Posterior vena cava (tissue), 2 donors: Measurements from ENCODE around the gene RAD9B. TPM values are rescaled to one million over a fixed set of nuclear protein-coding genes. Genes with fewer than 3 reads are reported as not detected.
"Not testable (repeated sequence)": the region's sequence is repeated elsewhere in the genome, so short reads cannot be mapped to it uniquely, and the experiment has no call there.

Experiments
- DNase-seq: peaks from one replicate; pipeline ENCODE4 v3.0.0-alpha.2; 2020; ENCODE audit warnings: low spot score
- intact Hi-C, 2 donors: fragments of 100-400 bp; cut with DNase I; formaldehyde crosslinking; loops; one replicate each; pipeline versions ENCODE4 v1.14.1 to v1.14.2; 2022 to 2023
- total RNA-seq, 2 donors: library from RNA; stranded (reverse); fragmentation: NEBNext Ultra II Directional; extraction: Animal tissue kit (Norgen Biotek cat#: 25700); gene quantifications; one replicate each; pipeline ENCODE4 v1.2.1, GENCODE V29; 2021
- donor health status: DM: yes; HTN: yes; CAD: no.
- donor health status: DM: yes; HTN: yes; CAD: no.

Gene RAD9B
- total RNA-seq, 2 donors from 2014 or later = 1.3 to 3.0 TPM

DNA sequence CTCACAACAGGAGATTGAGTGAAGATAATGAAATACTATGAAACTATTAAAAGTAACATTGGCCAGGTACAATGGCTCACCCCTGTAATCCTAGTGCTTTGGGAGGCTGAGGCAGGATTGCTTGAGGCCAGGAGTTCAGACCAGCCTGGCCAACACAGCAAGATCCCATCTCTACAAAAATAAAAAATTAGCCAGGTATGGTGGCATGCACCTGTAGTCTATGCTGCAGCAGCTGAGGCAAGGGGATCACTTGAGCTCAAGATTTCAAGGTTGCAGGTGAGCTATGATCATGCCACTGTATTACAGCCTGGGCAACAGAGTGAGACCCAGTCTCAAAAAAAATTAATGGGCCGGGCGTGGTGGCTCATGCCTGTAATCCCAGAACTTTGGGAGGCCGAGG, 14.9 kb downstream of the RAD9B start:
- intact Hi-C loops = no loop called here

DNA sequence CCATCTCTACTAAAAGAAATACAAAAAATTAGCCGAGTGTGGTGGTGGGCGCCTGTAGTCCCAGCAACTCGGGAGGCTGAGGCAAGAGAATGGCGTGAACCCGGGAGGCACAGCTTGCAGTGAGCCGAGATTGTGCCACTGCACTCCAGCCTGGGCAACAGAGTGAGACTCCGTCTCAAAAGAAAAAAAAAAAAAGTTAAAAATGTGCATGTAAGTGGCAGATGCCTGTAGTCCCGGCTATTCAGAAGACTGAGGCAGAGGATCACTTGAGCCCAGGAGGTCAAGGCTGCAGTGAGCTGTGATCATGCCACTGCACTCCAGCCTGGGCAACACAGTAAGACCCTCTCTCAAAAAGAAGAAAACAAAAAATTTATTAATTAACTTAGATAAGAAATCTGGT, 15.9 kb downstream of the RAD9B start:
- intact Hi-C loops, DNase-seq: not testable (repeated sequence)

More for the DNA sequence above, 14.9 kb downstream of the RAD9B start:
- no peak for DNase-seq

DNA sequence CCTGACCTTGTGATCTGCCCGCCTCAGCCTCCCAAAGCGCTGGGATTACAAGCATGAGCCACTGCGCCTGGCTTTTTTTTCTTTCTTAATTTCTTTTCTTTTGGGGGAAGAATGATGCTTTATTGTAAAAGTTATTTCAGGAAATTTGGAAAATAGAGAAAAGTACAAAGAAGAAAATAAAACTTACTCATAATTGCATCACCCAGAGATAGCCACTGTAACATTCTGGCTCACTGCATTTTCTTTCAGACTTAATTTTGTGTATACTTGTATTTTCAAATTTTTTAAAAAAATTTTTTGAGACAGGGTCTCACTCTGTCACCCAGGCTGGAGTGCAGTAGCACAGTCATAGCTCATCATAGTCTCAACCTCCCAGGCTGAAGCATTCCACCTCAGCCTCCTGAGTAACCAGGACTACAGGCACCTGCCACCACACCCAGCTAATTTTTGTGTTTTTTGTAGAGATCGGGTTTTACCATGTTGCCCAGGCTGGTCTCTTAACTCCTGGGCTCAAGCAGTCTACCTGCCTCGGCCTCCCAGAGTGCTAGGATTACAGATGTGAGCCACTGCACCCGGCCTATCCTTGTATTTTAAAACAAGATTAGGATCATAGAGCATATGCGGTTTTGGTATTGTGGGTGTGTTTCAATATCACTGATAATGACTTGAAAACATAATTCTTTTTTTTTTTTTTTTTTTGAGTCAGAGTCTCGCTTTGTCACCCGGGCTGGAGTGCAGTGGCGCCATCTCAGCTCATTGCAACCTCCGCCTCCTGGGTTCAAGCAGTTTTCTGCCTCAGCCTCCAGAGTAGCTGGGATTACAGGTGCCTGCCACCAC, 19.0 kb downstream of the RAD9B start:
- DNase-seq = not testable (repeated sequence)
- intact Hi-C loops = loop anchor here in 1 of 2 donors (10.0 kb wide), 1 partner anchor 74 kb away; no protein-coding TSS in a partner anchor

DNA sequence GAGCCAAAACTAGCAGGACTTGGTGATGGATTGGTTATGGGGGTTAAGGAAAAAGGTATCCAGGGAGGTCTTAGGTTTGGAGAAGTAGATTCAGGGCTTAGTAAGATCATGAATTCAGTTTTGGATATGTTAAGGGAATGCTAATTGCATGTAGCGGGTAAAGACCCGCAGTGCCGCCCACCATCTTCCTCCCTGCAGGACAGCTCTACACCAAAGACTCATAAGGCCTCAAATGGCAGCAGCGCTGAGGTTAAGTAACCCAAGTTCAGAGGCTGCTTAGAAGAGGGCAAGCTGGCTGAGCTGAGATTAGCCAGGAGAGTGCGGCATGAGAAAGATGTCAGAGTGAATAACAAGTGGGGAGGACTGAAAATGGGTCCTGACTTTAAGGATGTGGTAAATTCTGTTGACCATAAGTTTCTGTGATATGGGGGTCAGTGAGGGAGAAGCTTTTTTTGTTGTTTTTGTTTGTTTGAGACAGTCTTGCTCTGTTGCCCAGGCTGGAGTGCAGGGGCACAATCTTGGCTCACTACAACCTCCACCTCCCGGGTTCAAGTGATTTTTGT, 26.2 kb downstream of the RAD9B start:
- intact Hi-C loops = loop anchor here in 1 of 2 donors (10.0 kb wide), 1 partner anchor 66 kb away; no protein-coding TSS in a partner anchor
- DNase-seq = no peak

DNA sequence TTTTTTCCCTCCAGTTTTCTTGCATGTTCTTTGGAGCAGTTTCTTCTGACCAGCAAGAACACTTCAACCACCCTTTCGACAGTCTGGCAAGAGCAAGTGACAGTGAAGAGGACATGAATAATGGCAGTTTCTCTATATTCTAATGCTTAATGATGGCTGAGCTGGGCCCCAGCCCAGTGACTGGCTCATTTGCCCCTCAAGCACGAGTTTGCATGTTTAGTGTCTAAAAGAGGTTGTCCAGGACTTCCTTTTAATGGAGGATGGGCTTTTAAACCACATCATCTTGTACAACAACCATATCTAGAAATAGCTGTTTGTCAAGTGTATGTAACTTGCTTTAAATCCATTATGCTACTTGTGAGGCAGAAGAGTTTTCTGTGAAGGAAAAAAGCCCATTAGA, 28.4 kb downstream of the RAD9B start:
- no peak for DNase-seq
- intact Hi-C loops = no loop called here

DNA sequence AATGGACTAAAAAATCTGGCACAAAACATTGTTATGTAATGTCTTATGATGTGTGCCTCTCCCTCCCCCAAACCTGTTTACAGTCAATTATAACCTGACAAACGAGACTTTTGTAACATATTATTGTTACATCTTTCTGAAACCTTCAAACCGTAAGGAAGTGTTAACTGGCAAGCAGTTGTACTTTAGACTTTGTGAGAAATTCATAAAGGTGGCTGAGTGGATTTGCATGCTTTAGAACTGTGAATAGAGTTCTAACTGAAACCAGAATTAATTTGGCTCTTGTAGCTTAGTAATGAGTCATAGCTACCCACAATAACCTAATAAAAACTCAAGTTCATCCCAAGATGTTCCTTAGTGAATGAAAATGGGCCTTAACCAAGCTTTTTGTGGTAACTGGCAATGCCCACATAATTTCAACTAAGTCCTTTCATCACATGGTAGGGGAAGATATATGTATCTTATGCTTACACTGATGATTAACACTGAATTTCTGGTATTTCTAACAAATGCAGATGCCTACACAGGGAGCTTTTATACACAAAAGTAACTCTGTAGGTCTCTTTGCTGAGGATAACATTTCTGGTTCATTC, 29.7 kb downstream of the RAD9B start:
- intact Hi-C loops = no loop called here
- DNase-seq = no peak

DNA sequence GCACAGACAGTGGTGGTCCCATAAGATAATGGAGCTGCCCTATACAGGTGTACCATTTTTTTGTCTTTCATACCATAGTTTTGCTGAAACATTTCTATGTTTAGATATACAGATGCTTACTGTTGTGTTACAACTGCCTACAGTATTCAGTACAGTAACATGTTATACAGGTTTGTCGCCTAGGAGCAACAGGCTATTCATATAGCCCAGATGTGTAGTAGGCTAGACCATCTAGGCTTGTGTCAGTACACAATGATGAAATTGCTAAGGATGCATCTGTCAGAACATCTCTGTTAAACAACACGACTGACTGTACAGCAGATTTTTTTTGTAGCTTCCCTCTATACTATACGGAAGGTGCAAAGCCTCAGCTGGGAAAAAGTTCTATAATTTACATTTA, 30.5 kb downstream of the RAD9B start:
- intact Hi-C loops = no loop called here
- no peak for DNase-seq

DNA sequence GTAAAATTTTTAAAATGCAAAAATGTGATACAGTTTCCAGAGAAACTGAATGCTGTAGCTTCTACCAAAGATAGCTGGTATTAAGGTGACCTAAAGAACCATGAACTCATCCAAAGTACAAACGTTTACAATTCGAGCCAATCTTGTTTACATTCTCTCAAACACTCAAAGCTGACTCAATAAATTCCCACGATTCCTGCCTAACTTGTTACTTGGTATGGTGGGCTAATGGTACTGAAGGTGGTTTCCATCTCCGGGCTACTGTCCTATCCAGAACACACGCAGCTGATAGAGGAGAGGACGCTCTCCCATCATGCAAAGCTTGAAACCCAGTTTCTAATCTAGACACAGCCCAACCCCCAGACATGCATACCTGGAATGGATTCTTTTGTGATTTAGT, 31.5 kb downstream of the RAD9B start:
- intact Hi-C loops = no loop called here
- no peak for DNase-seq

DNA sequence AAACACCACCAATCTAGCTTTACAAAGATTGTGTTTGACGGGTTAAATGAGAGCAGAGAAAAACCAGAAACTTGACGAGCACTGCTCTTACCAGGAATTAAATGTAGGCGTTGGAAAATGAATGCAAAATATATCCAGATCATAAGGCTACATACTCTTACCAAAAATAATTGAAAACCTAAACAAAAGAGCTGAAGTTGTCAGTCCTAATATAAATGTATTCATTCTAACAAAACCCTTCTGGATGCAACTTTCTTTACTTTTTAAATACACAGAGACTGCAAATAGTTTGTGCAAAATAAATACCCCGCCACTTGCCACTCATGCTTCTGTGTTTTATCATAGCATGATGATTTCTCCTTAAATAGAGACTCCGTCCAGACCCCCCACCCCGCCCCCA, 32.7 kb downstream of the RAD9B start:
- DNase-seq = no peak
- intact Hi-C loops = no loop called here

DNA sequence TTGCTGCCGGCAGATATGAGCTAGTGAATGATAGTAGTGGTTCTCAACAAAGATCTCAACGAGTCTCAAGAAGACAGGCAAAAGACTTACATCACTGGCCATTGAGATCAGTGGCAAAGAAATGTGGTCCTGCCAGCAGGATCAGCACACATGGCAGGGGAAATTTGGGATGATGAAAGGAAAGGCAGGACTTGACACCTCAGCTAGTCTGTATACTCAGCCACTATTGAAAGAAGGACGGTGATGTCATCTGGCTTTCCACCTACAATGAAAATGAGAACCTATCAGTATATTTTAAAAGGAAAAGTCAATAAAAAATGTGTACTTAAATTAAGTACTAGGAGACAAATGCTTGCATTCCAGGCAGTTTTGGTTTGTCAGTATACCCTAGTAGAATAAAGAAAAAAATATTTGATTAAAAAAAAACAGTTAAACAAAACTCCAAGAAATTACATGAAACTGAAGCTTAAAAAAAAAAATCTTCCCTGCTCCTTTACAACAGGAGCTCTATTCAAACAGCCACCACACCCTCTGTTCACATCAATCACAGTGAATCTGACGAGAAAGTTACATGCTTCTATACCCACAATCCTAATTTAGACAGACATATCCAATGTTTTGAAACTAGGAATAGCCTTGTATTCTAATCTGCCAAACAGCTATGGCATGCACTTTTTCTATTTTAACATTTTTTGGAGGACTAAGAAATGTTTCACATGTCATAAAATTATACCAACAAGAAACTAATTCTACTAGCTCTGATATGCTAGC, 34.9 kb downstream of the RAD9B start:
- intact Hi-C loops = no loop called here
- no peak for DNase-seq

DNA sequence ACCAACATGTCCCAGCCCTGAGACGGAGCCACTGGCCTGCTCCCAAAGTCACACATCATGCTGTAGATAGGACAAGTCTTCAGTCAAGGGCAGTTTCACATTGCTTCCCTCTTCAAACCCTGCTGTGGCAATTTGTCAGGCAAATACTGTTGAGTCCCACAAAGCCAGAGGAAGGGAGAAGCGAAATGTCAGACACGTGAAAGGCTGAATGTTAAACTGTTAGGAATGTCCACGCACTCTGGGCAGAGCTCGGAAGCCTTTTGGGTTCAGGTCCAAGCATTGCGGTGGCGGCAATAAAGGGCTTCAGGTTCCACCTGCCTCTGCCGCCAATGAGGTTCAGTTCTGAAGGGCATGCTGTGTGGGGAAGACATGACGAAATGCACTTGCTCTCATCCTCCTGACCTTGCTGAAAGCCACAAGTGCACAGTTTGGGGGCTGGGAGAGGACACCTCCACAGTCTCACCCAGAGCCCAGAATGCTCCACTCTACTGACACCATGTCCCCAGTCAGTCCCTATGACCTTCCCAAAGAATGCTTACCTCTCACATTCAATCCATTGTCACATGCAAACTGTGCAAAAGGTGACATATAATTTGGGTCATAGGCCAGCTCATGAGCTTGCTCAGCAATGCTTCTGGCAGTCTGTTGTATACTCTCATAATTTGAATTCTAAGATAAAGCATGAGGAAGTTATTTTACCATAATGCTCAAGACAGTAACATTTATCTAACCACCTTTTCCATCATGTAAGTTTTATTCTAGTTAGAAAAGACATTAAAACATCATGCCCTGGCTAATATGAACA, 35.7 kb downstream of the RAD9B start:
- intact Hi-C loops = no loop called here
- DNase-seq = no peak

DNA sequence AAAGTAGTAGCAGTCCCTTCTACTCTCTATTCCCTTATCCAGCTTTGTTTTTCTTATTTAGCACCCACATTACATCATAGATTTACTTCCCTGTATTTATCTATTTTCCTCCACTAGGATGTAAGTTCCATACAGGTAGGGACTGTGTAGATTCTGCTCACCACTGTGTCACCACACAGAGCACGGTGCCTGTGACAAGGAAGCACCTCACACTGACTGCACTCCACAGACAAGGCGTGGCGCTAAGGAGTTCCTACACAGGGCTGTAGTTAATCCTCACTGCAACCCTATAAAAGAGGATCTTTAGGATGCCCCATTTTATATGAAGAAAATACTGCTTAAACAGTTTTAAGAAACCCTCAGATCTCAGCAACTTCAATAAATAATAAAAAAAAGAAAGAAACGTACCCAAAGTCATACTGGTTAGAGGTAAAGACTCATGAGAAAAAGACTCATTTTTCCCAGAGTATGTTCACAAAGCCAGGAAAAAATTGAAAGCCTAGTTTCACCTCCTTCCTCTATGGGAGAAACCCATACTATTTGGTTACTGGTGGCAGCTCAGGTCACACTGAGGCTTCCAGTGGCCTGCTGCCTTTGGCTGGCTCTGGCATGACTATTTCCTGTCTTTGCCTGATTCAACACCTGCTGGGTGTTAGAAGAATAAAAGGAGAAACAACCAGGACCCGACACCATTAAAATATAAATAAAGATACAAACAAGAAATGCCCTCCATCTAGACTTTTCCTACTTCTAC, 36.9 kb downstream of the RAD9B start:
- DNase-seq = no peak
- intact Hi-C loops = no loop called here

DNA sequence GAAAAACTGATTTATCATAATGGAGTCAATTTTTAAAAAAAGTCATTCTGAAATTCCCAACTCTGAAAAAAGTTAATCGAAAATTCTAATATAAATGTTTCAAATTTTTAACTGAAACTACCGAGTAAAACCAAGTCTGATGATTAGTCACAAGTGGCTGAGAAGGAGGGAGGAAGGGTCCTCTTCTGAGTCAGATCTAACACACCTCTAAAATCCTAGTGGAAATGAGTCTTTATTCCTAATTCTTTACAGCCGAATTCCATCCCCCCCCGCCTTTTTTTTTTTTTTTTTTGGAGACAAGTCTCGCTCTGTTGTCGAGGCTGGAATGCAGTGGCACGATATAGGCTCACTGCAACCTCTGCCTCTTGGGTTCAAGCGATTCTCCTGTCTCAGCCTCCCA, 37.9 kb downstream of the RAD9B start:
- no peak for DNase-seq
- intact Hi-C loops = no loop called here

DNA sequence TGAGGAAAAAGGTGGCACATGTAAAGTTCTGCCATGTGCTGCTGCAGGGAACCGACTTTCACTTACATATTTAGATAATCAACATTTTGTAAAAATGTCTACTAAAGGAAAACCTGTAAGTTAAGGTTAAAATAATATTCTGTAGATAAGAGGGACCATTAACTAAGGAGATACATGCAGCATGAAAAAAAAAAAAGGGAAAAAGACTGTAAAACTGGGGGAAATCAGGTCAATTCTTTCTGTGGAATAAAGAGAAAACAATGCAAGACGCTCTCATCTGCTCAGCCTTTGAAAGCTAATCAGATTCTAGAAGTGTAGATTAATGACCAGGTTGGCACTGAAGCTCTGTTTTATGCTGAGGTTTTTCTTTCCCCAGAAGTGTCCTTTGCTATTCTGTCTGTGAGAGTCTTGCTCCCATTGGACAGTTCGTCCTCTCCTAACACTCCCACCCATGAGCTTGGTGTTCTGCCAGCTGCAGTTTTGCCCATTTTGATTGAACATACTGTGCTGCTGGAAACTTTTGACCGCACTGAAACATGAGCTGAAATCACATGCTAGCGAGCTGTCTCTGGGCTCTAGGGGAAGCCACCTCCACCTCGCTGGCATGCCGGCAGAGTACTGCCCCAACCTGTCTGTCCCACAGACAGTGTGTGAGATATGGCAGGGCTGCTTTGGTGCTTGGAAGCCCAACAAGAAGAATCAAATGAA, 41.3 kb downstream of the RAD9B start:
- intact Hi-C loops = no loop called here
- DNase-seq = peak; percentile 91

DNA sequence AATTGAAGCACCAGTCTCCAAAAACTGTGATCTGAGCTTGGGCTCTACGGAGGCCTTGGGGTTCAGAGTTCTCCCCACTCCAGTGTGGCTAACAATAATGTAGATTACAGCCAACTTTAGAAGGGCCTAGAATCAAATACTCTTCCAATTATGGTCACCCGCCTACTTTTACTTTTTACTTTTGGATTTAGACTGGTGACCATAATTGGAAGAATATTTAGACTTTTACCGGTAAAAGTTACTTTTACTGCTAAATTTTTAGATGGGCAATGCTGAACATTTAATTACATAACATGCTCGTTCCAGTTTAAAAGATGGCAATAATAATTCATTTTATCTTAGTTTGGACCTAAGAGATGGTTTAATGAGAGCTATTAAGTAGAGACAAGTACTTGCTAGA, 41.8 kb downstream of the RAD9B start:
- intact Hi-C loops = no loop called here

DNA sequence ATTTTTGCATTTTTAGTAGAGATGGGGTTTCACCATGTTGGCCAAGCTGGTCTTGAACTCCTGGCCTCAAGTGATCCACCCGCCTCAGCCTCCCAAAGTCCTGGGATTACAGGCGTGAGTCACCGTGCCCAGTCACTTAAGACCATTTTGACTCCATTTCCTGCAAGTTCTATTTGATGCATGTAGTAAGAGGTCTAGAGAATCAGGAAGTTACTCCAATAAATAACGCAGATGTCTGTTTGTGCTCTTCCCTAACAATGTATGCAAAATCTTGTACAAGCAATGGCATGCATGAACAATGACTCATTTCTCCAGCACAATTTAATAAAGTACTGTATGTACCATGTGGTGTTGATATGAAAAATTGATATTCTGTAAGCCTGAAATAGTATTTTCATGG, 43.1 kb downstream of the RAD9B start:
- not testable (repeated sequence) for DNase-seq
- intact Hi-C loops = loop anchor here in 1 of 2 donors (5.0 kb wide), 1 partner anchor 37 kb away; the partner anchor contains the start of gene PPTC7

More for the DNA sequence above, 41.8 kb downstream of the RAD9B start:
- no peak for DNase-seq

DNA sequence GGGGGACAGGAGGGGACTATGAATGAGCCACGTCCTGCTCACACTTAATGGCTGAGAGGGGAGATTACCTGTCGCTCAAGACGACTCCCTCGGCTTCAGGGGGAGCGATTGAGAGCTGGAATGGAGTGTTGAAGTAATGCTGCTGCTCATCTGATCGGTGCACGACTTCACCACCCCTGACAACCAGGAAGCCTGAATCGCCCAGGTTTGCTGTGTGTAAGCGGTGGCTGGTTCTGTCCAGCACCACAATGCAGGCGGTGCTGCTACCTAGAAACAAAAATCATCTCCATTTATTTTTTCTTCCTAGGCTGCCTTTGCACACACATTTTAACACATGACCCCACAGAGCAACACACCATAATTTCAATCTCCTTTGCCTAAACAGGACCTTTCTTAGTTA, 43.7 kb downstream of the RAD9B start:
- intact Hi-C loops = loop anchor here in 1 of 2 donors (5.0 kb wide), 1 partner anchor 36 kb away; the partner anchor contains the start of gene PPTC7
- no peak for DNase-seq
